Upper lobe of left lung (tissue), 4 donors: ENCODE data around the gene GIPC1.

Experiments
- CTCF ChIP-seq, 6 experiments: fragments of 450-650 bp in 4 of 6; fragments of 200-600 bp in 2 of 6; sonication (generic) in 2 of 6; IDR thresholded peaks; one replicate each; pipeline ENCODE4 v1.5.1; 2016 to 2019; ENCODE audit warnings: antibody characterized with exemption in 6 of 6
- EP300 ChIP-seq, 4 donors: sonication (generic); formaldehyde crosslinking; IDR thresholded peaks; one replicate each; pipeline ENCODE4 v1.5.1; 2017; ENCODE audit warnings: antibody characterized with exemption in 4 of 4, control low read depth in 2 of 4
- POLR2A ChIP-seq, 4 donors: fragments of 450-650 bp; IDR thresholded peaks; one replicate each; pipeline ENCODE4 v1.5.1; 2016 to 2017; ENCODE audit warnings: antibody characterized with exemption in 4 of 4, mild to moderate bottlenecking in 2 of 4
- POLR2AphosphoS5 ChIP-seq, 2 donors: sonication (generic); formaldehyde crosslinking; IDR thresholded peaks; one replicate each; pipeline ENCODE4 v1.5.1; 2017; ENCODE audit warnings: antibody characterized with exemption in 2 of 2

GRCh38 chr19:14514215-14514863, 18.4 kb upstream of the GIPC1 start:
- TF ChIP-seq POLR2A (IDR thresholded peaks at IDR 0.05) = no peak
- TF ChIP-seq CTCF (IDR thresholded peaks at IDR 0.05) = no peak
- no peak for TF ChIP-seq EP300 (IDR thresholded peaks at IDR 0.05)
- no peak for TF ChIP-seq POLR2AphosphoS5 (IDR thresholded peaks at IDR 0.05)
